SU-DHL-6 (cell line): ENCODE data around the gene CKS1B.
"Not testable (repeated sequence)": the region's sequence is repeated elsewhere in the genome, so short reads cannot be mapped to it uniquely, and the experiment has no call there.

Experiments used
- H2AFZ ChIP-seq: fragments of 200-600 bp; sonication (generic); 2 replicates; pipeline ENCODE4 v1.6.1; 2014; ENCODE audit warnings: low read depth, mild to moderate bottlenecking, moderate library complexity, mixed read lengths, antibody characterized with exemption, low read length; ENCODE audit not compliant: severe bottlenecking
- H3F3A ChIP-seq: fragments of 200-600 bp; shearing (Covaris generic); 2 replicates; pipeline ENCODE4 v1.6.0; 2016; ENCODE audit warnings: antibody characterized with exemption, mild to moderate bottlenecking; ENCODE audit not compliant: insufficient read depth
- H3K27ac ChIP-seq: fragments of 200-600 bp; sonication (generic); 2 replicates; pipeline ENCODE4 v1.5.1; 2016; ENCODE audit warnings: low read depth, mild to moderate bottlenecking, low read length, moderate library complexity, mixed read lengths
- H3K27me3 ChIP-seq: fragments of 200-600 bp; sonication (generic), shearing (Covaris generic); 2 replicates; pipeline ENCODE4 v1.6.0; 2014; ENCODE audit warnings: mild to moderate bottlenecking, low read length
- H3K36me3 ChIP-seq: fragments of 200-600 bp; sonication (generic); 2 replicates; pipeline ENCODE4 v1.6.1; 2014; ENCODE audit warnings: mild to moderate bottlenecking, low read length, mixed read lengths
- H3K4me2 ChIP-seq: fragments of 300-600, 200-600 bp; shearing (Covaris generic), sonication (generic); 2 replicates; pipeline ENCODE4 v1.6.0; 2014; ENCODE audit warnings: low read length, low read depth, mild to moderate bottlenecking; ENCODE audit not compliant: poor library complexity, severe bottlenecking
- H3K4me3 ChIP-seq: fragments of 200-600 bp; sonication (generic); 2 replicates; pipeline ENCODE4 v1.5.1; 2014; ENCODE audit warnings: antibody characterized with exemption, low read length, mild to moderate bottlenecking, mixed read lengths; ENCODE audit not compliant: insufficient read depth, poor library complexity, severe bottlenecking
- H3K79me2 ChIP-seq: fragments of 200-600 bp; sonication (generic); 2 replicates; pipeline ENCODE4 v1.6.1; 2014; ENCODE audit warnings: mild to moderate bottlenecking, low read length, moderate library complexity; ENCODE audit not compliant: insufficient read depth
- H3K9ac ChIP-seq: fragments of 200-600 bp; sonication (generic); 2 replicates; pipeline ENCODE4 v1.7.0; 2014; ENCODE audit warnings: mild to moderate bottlenecking, low read length
- H3K9me2 ChIP-seq: fragments of 200-600 bp; sonication (generic); replicated peaks from 2 replicates; pipeline ENCODE4 v1.6.1; 2014; ENCODE audit warnings: low read length; ENCODE audit not compliant: insufficient read depth
- H3K9me3 ChIP-seq: fragments of 200-600 bp; sonication (generic); 2 replicates; pipeline ENCODE4 v1.6.1; 2014; ENCODE audit warnings: low read length, mixed read lengths; ENCODE audit not compliant: insufficient read depth
- H4K20me1 ChIP-seq: fragments of 200-600 bp; sonication (generic); 2 replicates; pipeline ENCODE4 v1.6.1; 2014; ENCODE audit warnings: low read depth, mild to moderate bottlenecking, antibody characterized with exemption, low read length, moderate library complexity, mixed read lengths
- EZH2phosphoT487 ChIP-seq: fragments of 200-600 bp; sonication (generic), shearing (Covaris generic); conservative IDR thresholded peaks from 2 replicates; pipeline ENCODE4 v1.6.1; 2018; ENCODE audit warnings: mild to moderate bottlenecking, antibody characterized with exemption, low read length, moderate library complexity, mixed read lengths
- TF ChIP-seq, protein P1 (sequence below): fragments of 200-600 bp; sonication (generic); IDR thresholded peaks from one replicate; pipeline ENCODE4 v1.5.1; 2017; ENCODE audit warnings: antibody characterized with exemption, mild to moderate bottlenecking, low read length, moderate library complexity; ENCODE audit not compliant: insufficient read depth, poor library complexity, severe bottlenecking

The CKS1B gene

DNA sequence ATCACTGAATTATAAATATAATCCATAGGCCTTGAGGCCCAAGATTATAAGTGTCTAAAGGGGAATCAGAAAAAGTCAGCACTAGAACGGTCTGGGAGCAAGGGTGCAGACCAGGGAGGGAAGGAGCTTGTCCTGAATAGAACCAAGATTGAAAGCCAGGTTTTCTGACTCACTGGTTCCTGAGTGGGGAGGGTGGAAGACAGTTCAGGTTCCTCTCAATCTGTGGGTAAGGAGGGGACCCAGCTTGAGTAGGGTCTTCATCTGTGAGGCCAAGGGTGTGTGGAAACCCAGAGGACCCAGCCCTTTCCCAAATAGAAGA is 19.7 kb downstream of the CKS1B start:
- H3K27ac ChIP-seq: no peak overlapping the region
- H3K4me3 ChIP-seq: no peak overlapping the region
- TF ChIP-seq, protein P1, sequence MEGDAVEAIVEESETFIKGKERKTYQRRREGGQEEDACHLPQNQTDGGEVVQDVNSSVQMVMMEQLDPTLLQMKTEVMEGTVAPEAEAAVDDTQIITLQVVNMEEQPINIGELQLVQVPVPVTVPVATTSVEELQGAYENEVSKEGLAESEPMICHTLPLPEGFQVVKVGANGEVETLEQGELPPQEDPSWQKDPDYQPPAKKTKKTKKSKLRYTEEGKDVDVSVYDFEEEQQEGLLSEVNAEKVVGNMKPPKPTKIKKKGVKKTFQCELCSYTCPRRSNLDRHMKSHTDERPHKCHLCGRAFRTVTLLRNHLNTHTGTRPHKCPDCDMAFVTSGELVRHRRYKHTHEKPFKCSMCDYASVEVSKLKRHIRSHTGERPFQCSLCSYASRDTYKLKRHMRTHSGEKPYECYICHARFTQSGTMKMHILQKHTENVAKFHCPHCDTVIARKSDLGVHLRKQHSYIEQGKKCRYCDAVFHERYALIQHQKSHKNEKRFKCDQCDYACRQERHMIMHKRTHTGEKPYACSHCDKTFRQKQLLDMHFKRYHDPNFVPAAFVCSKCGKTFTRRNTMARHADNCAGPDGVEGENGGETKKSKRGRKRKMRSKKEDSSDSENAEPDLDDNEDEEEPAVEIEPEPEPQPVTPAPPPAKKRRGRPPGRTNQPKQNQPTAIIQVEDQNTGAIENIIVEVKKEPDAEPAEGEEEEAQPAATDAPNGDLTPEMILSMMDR: no peak
- TF ChIP-seq EZH2phosphoT487: no peak
- no peaks in the 10 kb centered on the region for H3K36me3 ChIP-seq
- no peaks in the 10 kb centered on the region for H3K9me3 ChIP-seq
- no peaks in the 10 kb centered on the region for H4K20me1 ChIP-seq
- H3K27me3 ChIP-seq: no peaks in the 10 kb centered on the region
- no peak overlapping the region for H2AFZ ChIP-seq
- no peak overlapping the region for H3K4me2 ChIP-seq
- H3F3A ChIP-seq: peaks cover 8% of the 10 kb centered on the region; the same call in 1 of the 2 replicates
- H3K79me2 ChIP-seq: no peaks in the 10 kb centered on the region
- H3K9me2 ChIP-seq: no peaks in the 10 kb centered on the region
- no peak overlapping the region for H3K9ac ChIP-seq

DNA sequence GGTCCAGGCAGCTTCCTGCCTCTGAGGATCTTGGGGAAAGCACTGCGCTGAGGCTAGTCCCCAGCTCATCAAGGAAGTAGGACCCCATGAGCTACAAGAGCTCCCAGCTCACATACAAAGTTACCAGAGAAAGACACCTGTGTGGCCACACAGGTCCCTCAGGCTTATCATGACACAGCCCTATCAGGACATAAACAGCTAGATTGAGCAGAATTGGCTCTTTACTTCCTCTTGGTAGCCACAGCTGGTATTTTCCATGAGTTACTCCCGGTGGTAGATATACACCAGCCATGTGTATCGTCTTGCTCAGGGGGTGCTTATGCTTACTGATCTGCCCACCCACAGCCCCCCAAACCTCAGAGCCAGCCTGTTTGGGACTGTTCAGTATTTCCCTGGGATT is 20.1 kb downstream of the CKS1B start:
- TF ChIP-seq, protein P1: no peak
- no peak for TF ChIP-seq EZH2phosphoT487
- Histone ChIP-seq H3K27me3 (no peaks in the 10 kb centered on the region), H3K4me2 (no peak overlapping the region), H3K4me3 (no peak overlapping the region), H3K79me2 (no peaks in the 10 kb centered on the region), H3K9me2 (no peaks in the 10 kb centered on the region), H4K20me1 (no peaks in the 10 kb centered on the region), H3K27ac (no peak overlapping the region), H3K9me3 (no peaks in the 10 kb centered on the region), H3F3A (peaks cover 9% of the 10 kb centered on the region), H3K9ac (no peak overlapping the region), H2AFZ (no peak overlapping the region), H3K36me3 (no peaks in the 10 kb centered on the region)

DNA sequence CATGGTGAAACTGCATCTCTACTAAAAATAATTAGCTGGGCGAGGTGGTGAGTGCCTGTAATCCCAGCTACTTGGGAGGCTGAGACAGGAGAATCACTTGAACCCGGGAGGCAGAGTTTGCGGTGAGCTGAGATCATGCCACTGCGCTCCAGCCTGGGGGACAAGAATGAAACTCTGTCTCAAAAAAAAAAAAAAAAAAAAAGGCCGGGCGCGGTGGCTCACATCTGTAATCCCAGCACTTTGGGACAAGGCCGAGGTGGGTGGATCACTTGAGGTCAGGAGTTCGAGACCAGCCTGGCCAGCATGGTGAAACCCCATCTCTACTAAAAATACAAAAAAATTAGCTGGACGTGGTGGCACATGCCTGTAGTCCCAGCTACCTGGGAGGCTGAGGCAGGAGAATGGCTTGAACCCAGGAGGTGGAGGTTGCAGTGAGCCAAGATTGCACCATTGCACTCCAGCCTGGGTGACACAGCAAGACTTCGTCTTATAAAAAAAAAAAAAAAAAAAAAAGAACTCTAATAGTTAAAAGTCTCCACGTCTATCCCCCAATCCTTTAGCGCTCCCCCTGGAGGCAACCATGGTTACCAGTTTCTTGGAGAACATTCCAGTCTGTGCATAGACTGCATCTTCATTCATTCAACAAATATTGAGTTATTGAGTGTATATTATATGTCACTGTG is 21.0 kb downstream of the CKS1B start:
- H3K27ac ChIP-seq, H3K4me3 ChIP-seq, H3K9me3 ChIP-seq, H2AFZ ChIP-seq, H3K4me2 ChIP-seq, H3K36me3 ChIP-seq, H4K20me1 ChIP-seq, H3K79me2 ChIP-seq, H3K27me3 ChIP-seq, H3K9ac ChIP-seq, H3K9me2 ChIP-seq: not testable (repeated sequence)
- peaks cover 16% of the 10 kb centered on the region for H3F3A ChIP-seq

DNA sequence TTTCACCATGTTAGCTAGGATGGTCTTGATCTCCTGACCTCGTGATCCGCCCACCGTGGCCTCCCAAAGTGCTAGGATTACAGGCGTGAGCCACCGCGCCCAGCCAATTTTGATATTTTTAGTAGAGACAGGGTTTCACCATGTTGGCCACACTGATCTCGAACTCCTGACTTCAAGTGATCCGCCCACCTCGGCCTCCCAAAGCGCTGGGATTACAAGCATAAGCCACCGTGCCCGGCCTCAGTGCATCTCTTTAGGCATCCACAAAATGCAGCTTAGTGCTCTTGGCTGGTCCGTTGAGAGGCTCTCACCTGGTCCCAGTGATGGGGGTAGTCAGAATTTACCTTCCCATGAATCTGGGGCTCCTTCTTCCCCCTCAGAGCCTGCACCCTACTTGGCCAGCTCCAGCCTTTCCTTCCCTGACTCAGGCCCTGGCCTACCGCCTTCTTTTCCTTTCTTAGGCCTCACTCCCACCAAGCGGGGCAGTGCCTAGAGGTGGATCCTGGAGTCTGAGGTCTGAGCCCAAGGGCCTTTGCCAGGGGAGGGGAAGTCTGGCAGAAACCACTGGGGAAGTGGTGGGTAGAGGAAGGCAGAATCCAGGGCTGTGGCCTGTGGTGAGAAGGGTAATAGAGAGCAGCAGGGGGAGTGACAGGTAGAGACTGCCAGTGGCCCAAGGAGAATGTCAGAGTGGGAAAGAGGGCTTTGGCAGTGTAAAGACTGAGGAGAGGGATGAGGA is 22.7 kb downstream of the CKS1B start:
- no peaks in the 10 kb centered on the region for H4K20me1 ChIP-seq
- no peak overlapping the region for H3K27ac ChIP-seq
- no peak overlapping the region for H3K4me2 ChIP-seq
- no peaks in the 10 kb centered on the region for H3K36me3 ChIP-seq
- H3K9me2 ChIP-seq: no peaks in the 10 kb centered on the region
- no peaks in the 10 kb centered on the region for H3K9me3 ChIP-seq
- no peak overlapping the region for H3K4me3 ChIP-seq
- peaks cover 16% of the 10 kb centered on the region for H3F3A ChIP-seq
- no peak overlapping the region for H3K9ac ChIP-seq
- H2AFZ ChIP-seq: no peak overlapping the region
- TF ChIP-seq, protein P1: no peak
- TF ChIP-seq EZH2phosphoT487: no peak
- H3K79me2 ChIP-seq: no peaks in the 10 kb centered on the region
- H3K27me3 ChIP-seq: no peaks in the 10 kb centered on the region
